ENCODE results near the gene ZG16.
"Not testable (repeated sequence)": the region's sequence is repeated elsewhere in the genome, so short reads cannot be mapped to it uniquely, and the experiment has no call there.

Gene ZG16

GRCh38 chr16:29790183-29790948 is 12.3 kb downstream of the ZG16 start, which contains the start of gene KIF22:
KIF22 (plus strand) TSS chr16:29790751; CDS start chr16:29790760, 9 bp downstream.
- DNase-seq, result peak; percentile 98

GRCh38 chr16:29790949-29791844 is 13.1 kb downstream of the ZG16 start:
- no peak for DNase-seq

- no peak for DNase-seq
Measured at GRCh38 chr16:29791845-29792807, 14.1 kb downstream of the ZG16 start.

- not testable (repeated sequence) for DNase-seq
Measured at GRCh38 chr16:29793153-29793552, 15.1 kb downstream of the ZG16 start.

- DNase-seq, result no peak
Measured at GRCh38 chr16:29794231-29794710, 16.2 kb downstream of the ZG16 start.

- no peak for DNase-seq
Measured at GRCh38 chr16:29802416-29802935, 24.4 kb downstream of the ZG16 start.

- no peak for DNase-seq
Measured at GRCh38 chr16:29804020-29804419, 26.0 kb downstream of the ZG16 start.

GRCh38 chr16:29804455-29805231 is 26.6 kb downstream of the ZG16 start:
- DNase-seq, result peak; percentile 55

- DNase-seq, result peak; percentile 97
Measured at GRCh38 chr16:29805232-29806098, 27.4 kb downstream of the ZG16 start.

- DNase-seq, result no peak
Measured at GRCh38 chr16:29806099-29806579, 28.1 kb downstream of the ZG16 start, which contains the start of gene MAZ. MAZ (plus strand) TSS chr16:29806529; CDS start chr16:29806702, 173 bp downstream.

GRCh38 chr16:29806641-29807425 is 28.8 kb downstream of the ZG16 start:
- DNase-seq, result peak; percentile 57

- DNase-seq, result peak; percentile 89
Measured at GRCh38 chr16:29807426-29808218, 29.6 kb downstream of the ZG16 start.

- DNase-seq, result no peak
Measured at GRCh38 chr16:29808219-29808900, 30.3 kb downstream of the ZG16 start.

- no peak for DNase-seq
Measured at GRCh38 chr16:29809031-29809747, 31.1 kb downstream of the ZG16 start.

GRCh38 chr16:29809850-29810698 is 32.0 kb downstream of the ZG16 start:
- no peak for DNase-seq

GRCh38 chr16:29810699-29811169 is 32.7 kb downstream of the ZG16 start:
- DNase-seq, result no peak
